Stomach (tissue), 9 donors: ENCODE results near the gene R3HCC1L. TPM values are rescaled to one million over a fixed set of nuclear protein-coding genes. Genes with fewer than 3 reads are reported as not detected.

ENCODE experiments used
- DNase-seq, 2 donors: peaks; one replicate each; pipeline versions ENCODE4 v3.0.0 to v3.0.0-alpha.2; 2013 to 2019
- H3K27ac ChIP-seq, 5 donors: fragments of 200-600 bp in 4 of 5; sonication (generic) in 4 of 5; one replicate each; pipeline ENCODE4 v1.5.1; 2013 to 2019; ENCODE audit warnings: mild to moderate bottlenecking in 1 of 5, moderate library complexity in 1 of 5
- H3K27me3 ChIP-seq, 3 donors: fragments of 200-600 bp; sonication (generic); one replicate each; pipeline ENCODE4 v1.5.1; 2017 to 2019; ENCODE audit warnings: mixed run types in 1 of 3
- H3K36me3 ChIP-seq, 4 donors: fragments of 200-600 bp; sonication (generic); 1 replicate in 3 of 4; 2 replicates in 1 of 4; pipeline ENCODE4 v1.5.1; 2016 to 2019
- H3K4me1 ChIP-seq, 4 donors: fragments of 200-600 bp; sonication (generic); one replicate each; pipeline ENCODE4 v1.5.1; 2016 to 2019
- H3K4me3 ChIP-seq, 4 donors: fragments of 200-600 bp; sonication (generic) in 3 of 4; one replicate each; pipeline ENCODE4 v1.5.1; 2016 to 2019; ENCODE audit warnings: mild to moderate bottlenecking in 1 of 4
- H3K9me3 ChIP-seq, 4 donors: fragments of 200-600 bp; sonication (generic); one replicate each; pipeline ENCODE4 v1.5.1; 2016 to 2019
- CTCF ChIP-seq, 7 experiments: fragments of 450-650 bp in 4 of 7; fragments of 200-600 bp in 3 of 7; sonication (generic) in 3 of 7; IDR thresholded peaks; one replicate each; pipeline ENCODE4 v1.5.1; 2016 to 2019; ENCODE audit warnings: antibody characterized with exemption in 7 of 7, control low read depth in 2 of 7, mild to moderate bottlenecking in 1 of 7
- EP300 ChIP-seq: sonication (generic); formaldehyde crosslinking; IDR thresholded peaks from one replicate; pipeline ENCODE4 v1.6.1; 2017; ENCODE audit warnings: antibody characterized with exemption
- POLR2A ChIP-seq, 4 donors: fragments of 450-650 bp; IDR thresholded peaks; one replicate each; pipeline ENCODE4 v1.6.1; 2016; ENCODE audit warnings: antibody characterized with exemption in 4 of 4, control low read depth in 2 of 4, mild to moderate bottlenecking in 1 of 4, moderate library complexity in 1 of 4
- POLR2AphosphoS5 ChIP-seq, 3 donors: sonication (generic); formaldehyde crosslinking; IDR thresholded peaks; one replicate each; pipeline ENCODE4 v1.6.1; 2016; ENCODE audit warnings: antibody characterized with exemption in 3 of 3
- WGBS, 5 donors: extraction: QIAGEN DNeasy Blood & Tissue Kit in 3 of 5; methylation state at CpG; one replicate each; pipeline versions ENCODE4 v1.1.5 to v1.1.7; 2013 to 2018; 5-methylcytosine and 5-hydroxymethylcytosine counted together
- intact Hi-C: fragments of 100-400 bp; cut with DNase I; formaldehyde crosslinking; loops from one replicate; pipeline ENCODE4 v1.15.1; 2023; ENCODE audit warnings: low total_unique reads
- polyA plus RNA-seq, 3 donors: library from polyadenylated mRNA; stranded (reverse); fragments of 200-250 nt; gene quantifications; one replicate each; pipeline ENCODE4 v1.2.3, GENCODE V29; 2013
- total RNA-seq, 5 donors: library from RNA; depleted of rRNA; stranded (reverse); fragments of >200 nt; gene quantifications; one replicate each; pipeline versions ENCODE4 v1.1.0 to v1.2.3, GENCODE V29; 2014 to 2016
- donor health status: healthy with polysubstance abuse.
- donor health status: Bipolar disorder and iron deficiency.
- donor health status: healthy.

Gene R3HCC1L
- total and polyA plus RNA-seq, 8 donors: 7.3 to 97.6 (median 15.3) TPM

DNA sequence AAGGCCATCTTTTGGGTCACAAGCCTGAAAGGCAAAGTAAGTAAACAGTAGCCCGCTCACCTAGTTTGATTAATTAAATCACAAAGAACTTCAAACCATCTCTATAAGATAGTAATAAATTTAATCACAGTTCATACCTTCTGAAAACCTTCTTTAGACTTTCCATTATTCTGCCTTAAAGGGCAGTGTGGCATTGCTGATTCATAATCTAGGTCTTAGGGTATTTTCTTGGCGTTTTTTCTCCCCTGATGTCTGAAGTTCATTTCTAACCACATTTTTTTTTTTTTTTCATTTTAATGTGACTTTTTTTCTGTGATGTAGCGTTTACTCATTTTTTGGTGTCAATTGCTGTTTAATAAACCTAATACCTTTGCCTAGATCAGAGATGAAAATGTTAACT is 106.1 kb downstream of the R3HCC1L start:
- intact Hi-C loops: no loop called here
- Histone ChIP-seq H3K27me3 (no peaks in the 10 kb centered on the region), H3K27ac (no peak overlapping the region), H3K4me3 (no peak overlapping the region), H3K36me3 (peaks cover 15 to 87% (median 73%) of the 10 kb centered on the region in 4 donors), H3K9me3 (no peaks in the 10 kb centered on the region), H3K4me1 (peaks cover 0 to 13% (median 0%) of the 10 kb centered on the region in 4 donors)
- TF ChIP-seq POLR2AphosphoS5 (IDR thresholded peaks at IDR 0.05) (no peak), CTCF (IDR thresholded peaks at IDR 0.05) (no peak), POLR2A (IDR thresholded peaks at IDR 0.05) (no peak), EP300 (no peak)
- WGBS, 5 donors: 71 to 92% (median 87%) methylated on average over 3 of the region's 3 CpGs
- DNase-seq: no peak

DNA sequence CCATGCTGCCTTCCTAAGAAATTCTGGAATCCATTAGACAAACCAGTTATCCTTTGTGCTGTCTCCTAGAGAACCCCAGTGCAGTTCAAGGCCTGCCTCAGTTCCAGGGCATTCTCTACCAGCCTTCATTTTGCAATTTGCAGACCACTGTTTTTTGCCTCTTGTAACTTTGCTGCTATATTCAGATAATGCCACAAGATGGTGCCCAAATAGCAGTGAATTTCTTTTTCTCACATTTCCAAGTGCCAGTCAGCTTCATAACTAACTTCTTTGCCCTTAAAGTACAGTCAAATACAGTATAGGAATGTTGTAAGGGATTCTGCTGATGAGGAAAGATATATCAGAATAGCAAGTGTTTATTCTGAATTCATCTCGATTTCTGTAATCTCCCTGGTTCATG is 108.4 kb downstream of the R3HCC1L start:
- H3K4me3 ChIP-seq: no peak overlapping the region
- DNase-seq: peak in 1 of 2 donors; percentile 61
- no peaks in the 10 kb centered on the region for H3K27me3 ChIP-seq
- peaks cover 13 to 87% (median 73%) of the 10 kb centered on the region in 4 donors for H3K36me3 ChIP-seq
- intact Hi-C loops: no loop called here
- H3K4me1 ChIP-seq: peaks cover 0 to 27% (median 0%) of the 10 kb centered on the region in 4 donors
- TF ChIP-seq POLR2A (IDR thresholded peaks at IDR 0.05) (no peak), CTCF (IDR thresholded peaks at IDR 0.05) (peak in 3 of 7 experiments; percentile 10 to 18 (median 15))
- WGBS, 5 donors: 48 to 80% (median 68%) methylated on average over 1 of the region's 1 CpG
- H3K27ac ChIP-seq: no peak overlapping the region
- H3K9me3 ChIP-seq: no peaks in the 10 kb centered on the region

DNA sequence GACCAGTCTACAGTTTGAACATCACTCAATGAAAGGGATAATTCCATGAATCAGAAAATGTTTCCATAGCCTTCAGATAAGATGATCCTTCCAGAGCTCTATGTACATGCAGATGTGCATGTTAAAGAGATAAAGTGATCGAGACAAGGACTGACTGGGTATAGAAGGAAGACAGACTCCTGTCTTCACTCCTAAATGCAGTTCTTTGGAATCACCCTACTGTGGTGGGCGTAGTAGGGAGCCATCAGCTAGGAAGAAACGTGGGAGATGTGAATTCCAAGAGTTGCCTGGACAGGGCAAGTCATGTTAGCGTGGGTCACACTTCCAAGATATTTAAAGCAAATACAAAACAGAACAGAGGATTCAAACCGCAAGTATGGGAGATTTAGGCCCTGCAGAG is 109.7 kb downstream of the R3HCC1L start:
- intact Hi-C loops: no loop called here
- Histone ChIP-seq H3K4me1 (peaks cover 0 to 27% (median 0%) of the 10 kb centered on the region in 4 donors), H3K27ac (peak overlapping the region in 1 of 5 donors; percentile 17), H3K27me3 (no peaks in the 10 kb centered on the region), H3K4me3 (no peak overlapping the region), H3K36me3 (peaks cover 24 to 88% (median 76%) of the 10 kb centered on the region in 4 donors), H3K9me3 (no peaks in the 10 kb centered on the region)
- no peak for TF ChIP-seq POLR2AphosphoS5 (IDR thresholded peaks at IDR 0.05)
- TF ChIP-seq POLR2A (IDR thresholded peaks at IDR 0.05): no peak
- no peak for TF ChIP-seq CTCF (IDR thresholded peaks at IDR 0.05)
- TF ChIP-seq EP300: no peak
- no peak for DNase-seq
- 79 to 93% (median 89%) methylated on average over 5 of the region's 5 CpGs for WGBS, 5 donors

- TF ChIP-seq EP300 (no peak), POLR2A (IDR thresholded peaks at IDR 0.05) (no peak), POLR2AphosphoS5 (IDR thresholded peaks at IDR 0.05) (no peak), CTCF (IDR thresholded peaks at IDR 0.05) (no peak)
- H3K4me1 ChIP-seq: peaks cover 0 to 27% (median 0%) of the 10 kb centered on the region in 4 donors
- peaks cover 28 to 88% (median 78%) of the 10 kb centered on the region in 4 donors for H3K36me3 ChIP-seq
- H3K4me3 ChIP-seq: no peak overlapping the region
- no peaks in the 10 kb centered on the region for H3K9me3 ChIP-seq
- no peaks in the 10 kb centered on the region for H3K27me3 ChIP-seq
- intact Hi-C loops: no loop called here
- no peak for DNase-seq
- peak overlapping the region in 1 of 5 donors; percentile 17 for H3K27ac ChIP-seq
- WGBS, 5 donors: 69 to 92% (median 86%) methylated on average over 2 of the region's 2 CpGs
Observed at GRCh38 chr10:98244586-98244985, 110.1 kb downstream of the R3HCC1L start.
